NCI-H748 treated with DMSO at 0.1 percent for 48 hours (cell line): ENCODE measurements around the gene CAMK2B.

Experiments used
- DNase-seq: peaks from one replicate; lab custom pipeline; 2025; lab: John Stamatoyannopoulos, UW

The CAMK2B gene

GRCh38 chr7:44273681-44274622, 51.4 kb downstream of the CAMK2B start:
- no peak for DNase-seq

- DNase-seq = no peak
Measured at GRCh38 chr7:44272981-44273380, 52.4 kb downstream of the CAMK2B start.

GRCh38 chr7:44272456-44272855, 52.9 kb downstream of the CAMK2B start:
- no peak for DNase-seq

GRCh38 chr7:44269943-44270493, 55.4 kb downstream of the CAMK2B start:
- no peak for DNase-seq

GRCh38 chr7:44269417-44269816, 56.0 kb downstream of the CAMK2B start:
- DNase-seq = no peak

GRCh38 chr7:44268671-44269070, 56.7 kb downstream of the CAMK2B start:
- no peak for DNase-seq

GRCh38 chr7:44267719-44268421, 57.5 kb downstream of the CAMK2B start:
- no peak for DNase-seq

GRCh38 chr7:44267178-44267577, 58.2 kb downstream of the CAMK2B start:
- DNase-seq = no peak

- DNase-seq = no peak
Measured at GRCh38 chr7:44266526-44266925, 58.9 kb downstream of the CAMK2B start.

GRCh38 chr7:44265728-44266127, 59.7 kb downstream of the CAMK2B start:
- DNase-seq = no peak

GRCh38 chr7:44264221-44264931, 61.0 kb downstream of the CAMK2B start:
- DNase-seq = no peak

GRCh38 chr7:44263326-44264082, 61.9 kb downstream of the CAMK2B start:
- DNase-seq = no peak

GRCh38 chr7:44262031-44262430, 63.4 kb downstream of the CAMK2B start:
- no peak for DNase-seq

GRCh38 chr7:44261240-44261639, 64.2 kb downstream of the CAMK2B start:
- DNase-seq = no peak

- no peak for DNase-seq
Measured at GRCh38 chr7:44259547-44260457, 65.6 kb downstream of the CAMK2B start.

- no peak for DNase-seq
Measured at GRCh38 chr7:44258865-44259546, 66.4 kb downstream of the CAMK2B start.

GRCh38 chr7:44258423-44258760, 67.0 kb downstream of the CAMK2B start:
- no peak for DNase-seq

- no peak for DNase-seq
Measured at GRCh38 chr7:44257618-44258422, 67.6 kb downstream of the CAMK2B start.

GRCh38 chr7:44257213-44257612, 68.2 kb downstream of the CAMK2B start:
- DNase-seq = no peak
